ENCODE data around the gene AGO3.

AGO3 gene

DNA sequence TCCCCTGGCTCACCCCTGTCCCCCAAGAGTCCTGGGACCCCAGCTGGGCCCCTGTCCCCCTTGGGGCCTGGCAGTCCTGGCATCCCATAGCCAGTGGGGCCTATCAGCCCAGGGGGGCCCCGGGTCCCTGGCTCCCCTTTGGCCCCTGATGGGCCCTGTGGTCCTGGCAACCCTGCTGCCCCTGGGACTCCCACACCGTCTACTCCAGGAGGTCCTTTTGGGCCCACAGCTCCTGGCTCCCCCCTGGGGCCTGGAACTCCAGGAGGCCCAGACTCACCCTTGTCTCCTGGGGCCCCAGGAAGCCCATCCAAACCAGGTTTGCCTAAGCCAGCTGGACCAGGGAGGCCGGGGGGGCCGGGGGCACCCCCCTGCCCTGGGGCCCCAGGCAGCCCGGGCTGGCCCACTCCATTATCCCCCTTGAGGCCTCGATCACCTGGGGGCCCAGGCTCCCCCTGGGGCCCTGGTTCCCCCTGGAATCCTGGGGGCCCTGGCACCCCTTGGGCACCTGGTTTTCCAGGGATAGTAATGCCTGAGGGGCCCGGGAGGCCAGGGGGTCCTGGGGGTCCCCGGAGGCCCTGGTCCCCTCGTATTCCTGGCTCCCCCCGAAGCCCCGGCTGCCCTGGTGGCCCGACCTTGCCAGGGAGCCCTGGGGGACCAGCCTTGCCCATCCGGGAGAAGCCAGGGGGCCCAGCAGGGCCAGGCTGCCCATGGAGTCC is 167.9 kb downstream of the AGO3 start:
- DNase-seq, result no peak

GRCh38 chr1:36099681-36100341 is 168.9 kb downstream of the AGO3 start:
- no peak for DNase-seq

GRCh38 chr1:36100376-36100775 is 169.5 kb downstream of the AGO3 start:
- no peak for DNase-seq

DNA sequence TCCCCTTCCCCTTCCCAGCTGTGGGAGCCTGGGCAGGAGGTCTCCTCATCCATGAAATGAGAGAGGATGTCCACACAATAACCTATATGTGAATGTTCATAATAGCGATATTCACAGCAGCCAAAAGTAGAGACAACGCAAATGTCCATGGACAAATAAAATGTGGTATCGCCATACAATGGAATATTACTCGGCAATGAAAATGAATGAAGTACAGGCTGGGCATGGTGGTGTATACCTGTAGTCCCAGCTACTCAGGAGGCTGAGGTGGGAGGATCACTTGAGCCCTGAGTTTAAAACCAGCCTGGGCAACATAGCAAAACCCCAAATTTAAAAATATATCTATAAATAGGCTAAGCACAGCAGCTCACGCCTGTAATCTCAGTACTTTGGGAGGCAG is 170.6 kb downstream of the AGO3 start:
- DNase-seq, result no peak

GRCh38 chr1:36106269-36106668 is 175.4 kb downstream of the AGO3 start:
- no peak for DNase-seq

GRCh38 chr1:36107394-36107793 is 176.5 kb downstream of the AGO3 start:
- no peak for DNase-seq

- no peak for DNase-seq
Measured at GRCh38 chr1:36108314-36108713, 177.4 kb downstream of the AGO3 start.

GRCh38 chr1:36109041-36109679 is 178.3 kb downstream of the AGO3 start:
- DNase-seq, result no peak

GRCh38 chr1:36111151-36111550 is 180.2 kb downstream of the AGO3 start:
- DNase-seq, result no peak

- DNase-seq, result no peak
Measured at GRCh38 chr1:36112823-36113222, 181.9 kb downstream of the AGO3 start.

DNA sequence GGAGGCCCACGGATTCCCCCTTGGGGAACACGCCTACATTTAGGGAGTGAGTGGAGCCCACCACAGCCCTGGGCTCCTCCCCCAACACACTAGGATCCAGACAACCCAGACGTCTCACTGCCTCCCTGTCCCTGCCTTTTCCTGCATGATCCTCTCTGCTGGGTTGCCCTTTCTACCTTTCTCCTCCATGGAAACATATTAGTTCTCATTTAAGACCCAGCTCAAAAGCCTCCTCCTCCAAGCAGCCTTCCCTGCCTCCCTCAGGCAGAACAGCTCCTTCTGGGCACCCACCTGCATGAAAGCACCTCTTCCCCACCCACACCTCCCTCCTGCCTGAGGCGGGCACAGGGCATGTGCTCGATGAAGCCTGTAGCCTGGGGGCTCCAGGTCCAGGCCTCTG is 183.5 kb downstream of the AGO3 start:
- DNase-seq, result no peak

GRCh38 chr1:36115200-36115669 is 184.3 kb downstream of the AGO3 start:
- no peak for DNase-seq

DNA sequence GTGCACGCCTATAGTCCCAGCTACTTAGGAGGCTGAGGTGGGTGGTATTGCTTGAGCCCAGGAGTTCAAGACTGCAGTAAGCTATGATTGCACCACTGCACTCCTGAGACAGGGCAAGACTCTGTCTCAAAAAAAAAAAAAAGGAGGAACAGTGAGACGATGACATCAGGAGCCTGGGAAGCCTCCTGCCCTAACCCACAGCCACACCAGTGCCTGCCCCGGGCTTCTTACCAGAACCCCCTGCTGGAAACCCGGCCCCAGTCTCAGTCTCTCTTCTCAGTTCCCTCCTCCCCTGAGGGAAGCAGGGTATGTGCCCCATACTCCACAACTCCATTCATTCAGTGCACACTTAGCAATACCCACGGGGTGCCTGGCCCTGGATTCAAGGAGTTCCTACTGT is 185.0 kb downstream of the AGO3 start:
- DNase-seq, result no peak

DNA sequence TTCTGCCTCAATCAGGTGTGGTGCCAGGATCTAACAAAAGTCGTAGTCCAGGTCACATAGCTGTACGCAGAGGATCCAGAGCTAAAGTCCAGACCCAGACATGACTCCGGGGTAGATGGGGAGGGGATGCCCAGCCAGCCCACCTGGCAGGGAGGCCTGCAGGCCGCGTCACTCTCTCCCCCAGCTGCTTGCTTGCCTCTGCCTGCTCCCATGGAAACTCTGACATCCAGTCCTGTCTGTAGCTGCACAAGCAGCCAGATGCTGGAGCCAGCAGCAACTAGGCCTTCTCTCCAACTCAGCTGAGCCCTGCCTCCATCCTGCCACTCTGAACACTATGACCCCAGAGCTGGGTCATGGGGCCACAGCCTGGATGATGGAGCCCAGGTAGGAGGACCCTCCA is 186.0 kb downstream of the AGO3 start:
- DNase-seq, result no peak

DNA sequence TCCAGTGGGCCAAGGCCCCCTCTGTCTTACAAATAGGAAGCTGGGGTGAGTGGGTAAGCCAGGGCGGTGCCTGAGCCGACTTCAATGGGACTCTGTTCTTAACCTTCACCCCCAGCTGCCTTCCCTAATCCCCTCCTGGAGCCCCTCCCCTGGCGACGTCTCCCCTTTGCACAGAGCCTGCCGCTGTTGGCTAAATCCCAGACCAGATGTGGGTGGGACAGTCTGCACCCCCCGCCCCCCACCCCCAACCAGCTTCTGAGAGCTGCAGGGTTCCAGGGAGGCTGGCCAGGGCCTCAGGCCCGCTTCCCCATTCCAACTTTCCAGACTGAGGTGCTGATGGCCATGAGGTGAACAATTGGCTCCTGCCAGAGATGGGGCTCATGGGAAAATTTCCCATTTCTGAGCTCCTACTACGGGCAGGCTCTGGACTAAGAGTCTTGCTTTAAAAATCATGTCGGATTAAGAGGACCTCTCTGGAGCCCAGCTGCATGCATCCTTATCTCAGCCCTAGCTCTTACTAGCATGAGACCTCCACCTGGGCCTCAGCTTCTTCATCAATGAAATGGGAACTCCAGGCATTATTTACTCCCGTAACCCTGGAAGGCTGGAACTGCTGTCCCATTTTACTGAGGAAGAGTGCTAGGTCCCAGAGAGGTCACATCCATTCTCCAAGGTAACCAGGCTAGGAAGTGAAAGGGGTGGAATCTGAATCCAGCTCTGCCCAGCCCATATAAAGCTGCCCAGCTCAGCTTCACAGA is 187.7 kb downstream of the AGO3 start:
- no peak for DNase-seq

- DNase-seq, result no peak
Measured at GRCh38 chr1:36119456-36119855, 188.6 kb downstream of the AGO3 start.

Measured in NCI-H1417 treated with DMSO at 0.1 percent for 48 hours (cell line).